Upper lobe of right lung (tissue), 1 donor: ENCODE data around the gene CUTA. TPM values are rescaled to one million over a fixed set of nuclear protein-coding genes. Genes with fewer than 3 reads are reported as not detected.
A peak's percentile ranks its signal among the peaks of the same experiment; 100 is the strongest.

ENCODE experiments used
- ATAC-seq: fragments of 200-7000 bp; cut with Tn5 transposase; one replicate; pipeline ENCODE4 v1.9.1; 2020; ENCODE audit warnings: mild to moderate bottlenecking, moderate library complexity
- DNase-seq: peaks from one replicate; pipeline ENCODE4 v3.0.0-alpha.2; 2020
- H3K27ac ChIP-seq: fragments of 200-600 bp; one replicate; pipeline ENCODE4 v1.8.0; 2022
- H3K27me3 ChIP-seq: fragments of 200-600 bp; one replicate; pipeline ENCODE4 v1.8.0; 2022; ENCODE audit warnings: mild to moderate bottlenecking
- H3K36me3 ChIP-seq: fragments of 200-600 bp; one replicate; pipeline ENCODE4 v1.8.0; 2022
- H3K4me1 ChIP-seq: fragments of 200-600 bp; one replicate; pipeline ENCODE4 v1.8.0; 2022
- H3K4me3 ChIP-seq: fragments of 200-600 bp; one replicate; pipeline ENCODE4 v1.8.0; 2022; ENCODE audit warnings: mild to moderate bottlenecking
- H3K9me3 ChIP-seq: fragments of 200-600 bp; one replicate; pipeline ENCODE4 v1.8.0; 2022
- intact Hi-C: fragments of 100-400 bp; cut with DNase I; formaldehyde crosslinking; loops from one replicate; pipeline ENCODE4 v1.11.0; 2022
- total RNA-seq: library from RNA; stranded (reverse); fragmentation: NEBNext Ultra II Directional; extraction: Animal tissue kit (Norgen Biotek cat#: 25700); gene quantifications from one replicate; pipeline ENCODE4 v1.2.1, GENCODE V29; 2021
- TF ChIP-seq, protein P1 (sequence below): fragments of 200-600 bp; IDR thresholded peaks from one replicate; pipeline ENCODE4 v1.8.0; 2022; ENCODE audit warnings: antibody characterized with exemption
- donor health status: DM: no; HTN: yes; CAD: no; lungs with severe emphysema.

The CUTA gene
- total RNA-seq, 1 donor from 2014 or later = 144 TPM

- no peaks in the 10 kb centered on the region for H3K36me3 ChIP-seq
- ATAC-seq = no peak
- TF ChIP-seq, protein P1, sequence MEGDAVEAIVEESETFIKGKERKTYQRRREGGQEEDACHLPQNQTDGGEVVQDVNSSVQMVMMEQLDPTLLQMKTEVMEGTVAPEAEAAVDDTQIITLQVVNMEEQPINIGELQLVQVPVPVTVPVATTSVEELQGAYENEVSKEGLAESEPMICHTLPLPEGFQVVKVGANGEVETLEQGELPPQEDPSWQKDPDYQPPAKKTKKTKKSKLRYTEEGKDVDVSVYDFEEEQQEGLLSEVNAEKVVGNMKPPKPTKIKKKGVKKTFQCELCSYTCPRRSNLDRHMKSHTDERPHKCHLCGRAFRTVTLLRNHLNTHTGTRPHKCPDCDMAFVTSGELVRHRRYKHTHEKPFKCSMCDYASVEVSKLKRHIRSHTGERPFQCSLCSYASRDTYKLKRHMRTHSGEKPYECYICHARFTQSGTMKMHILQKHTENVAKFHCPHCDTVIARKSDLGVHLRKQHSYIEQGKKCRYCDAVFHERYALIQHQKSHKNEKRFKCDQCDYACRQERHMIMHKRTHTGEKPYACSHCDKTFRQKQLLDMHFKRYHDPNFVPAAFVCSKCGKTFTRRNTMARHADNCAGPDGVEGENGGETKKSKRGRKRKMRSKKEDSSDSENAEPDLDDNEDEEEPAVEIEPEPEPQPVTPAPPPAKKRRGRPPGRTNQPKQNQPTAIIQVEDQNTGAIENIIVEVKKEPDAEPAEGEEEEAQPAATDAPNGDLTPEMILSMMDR = no peak
- no peak overlapping the region for H3K27ac ChIP-seq
- H3K9me3 ChIP-seq = no peaks in the 10 kb centered on the region
- intact Hi-C loops = no loop called here
- H3K4me1 ChIP-seq = peaks cover 15% of the 10 kb centered on the region
- no peak for DNase-seq
- H3K4me3 ChIP-seq = no peak overlapping the region
- no peaks in the 10 kb centered on the region for H3K27me3 ChIP-seq
These were observed 38.2 kb upstream of the CUTA start for GRCh38 chr6:33456156-33456555.

- H3K4me1 ChIP-seq = peaks cover 15% of the 10 kb centered on the region
- TF ChIP-seq, protein P1 = no peak
These were observed 37.1 kb upstream of the CUTA start for GRCh38 chr6:33455051-33455450.

GRCh38 chr6:33454009-33454946 lies 36.4 kb upstream of the CUTA start, which contains the start of gene ZBTB9:
Gene ZBTB9, plus strand, starts transcription at chr6:33454576. Its CDS starts 525 bp downstream, at chr6:33455101.
- peak; percentile 99 for ATAC-seq
- Histone ChIP-seq H3K27me3 (no peaks in the 10 kb centered on the region), H3K36me3 (no peaks in the 10 kb centered on the region), H3K4me3 (peak within 1 kb of the TSS; percentile 95), H3K9me3 (no peaks in the 10 kb centered on the region), H3K4me1 (peaks cover 15% of the 10 kb centered on the region), H3K27ac (peak within 1 kb of the TSS; percentile 86)
- peak; percentile 98 for DNase-seq
- intact Hi-C loops = no loop called here
- TF ChIP-seq, protein P1 = no peak

More at GRCh38 chr6:33455051-33455450, 37.1 kb upstream of the CUTA start:
- Histone ChIP-seq H3K36me3 (no peaks in the 10 kb centered on the region), H3K27me3 (no peaks in the 10 kb centered on the region), H3K27ac (peak overlapping the region; percentile 86), H3K9me3 (no peaks in the 10 kb centered on the region), H3K4me3 (peak overlapping the region; percentile 95)
- intact Hi-C loops = no loop called here
- ATAC-seq (no peak), DNase-seq (no peak)

DNA sequence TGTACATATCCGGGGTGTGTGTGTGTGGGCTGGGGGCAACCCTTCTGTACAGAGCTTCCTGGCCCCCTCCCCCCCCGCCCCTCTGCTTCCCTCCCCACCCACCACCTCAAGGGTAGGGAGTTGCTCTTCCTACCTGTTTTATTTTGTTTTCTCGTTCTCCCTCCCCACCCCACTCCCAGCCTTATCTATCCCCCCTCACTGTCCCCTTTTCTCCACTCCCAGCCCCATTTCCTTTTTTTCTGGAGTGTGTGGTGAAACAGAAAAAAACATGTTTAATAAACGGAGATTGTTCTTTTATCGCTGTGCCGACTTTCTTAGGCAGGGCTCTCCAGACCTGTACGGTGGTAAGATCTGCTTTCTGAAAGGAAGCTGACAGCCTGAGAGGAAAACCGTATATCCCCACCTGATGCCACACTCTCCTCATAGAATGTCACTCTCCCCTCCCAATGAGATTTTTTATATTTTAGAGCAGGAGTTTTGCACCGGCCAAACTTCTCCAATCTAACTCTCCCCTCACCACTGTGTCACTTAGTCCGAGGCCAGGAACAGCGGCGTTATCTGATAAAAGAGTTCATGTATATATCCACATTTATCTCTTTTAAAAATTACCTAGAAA lies 35.6 kb upstream of the CUTA start:
- no peaks in the 10 kb centered on the region for H3K27me3 ChIP-seq
- H3K9me3 ChIP-seq = no peaks in the 10 kb centered on the region
- DNase-seq = no peak
- no peak for ATAC-seq
- H3K27ac ChIP-seq = peak overlapping the region; percentile 86
- intact Hi-C loops = no loop called here
- TF ChIP-seq, protein P1 = no peak
- H3K4me1 ChIP-seq = peaks cover 15% of the 10 kb centered on the region
- no peaks in the 10 kb centered on the region for H3K36me3 ChIP-seq
- H3K4me3 ChIP-seq = peak overlapping the region; percentile 95

DNA sequence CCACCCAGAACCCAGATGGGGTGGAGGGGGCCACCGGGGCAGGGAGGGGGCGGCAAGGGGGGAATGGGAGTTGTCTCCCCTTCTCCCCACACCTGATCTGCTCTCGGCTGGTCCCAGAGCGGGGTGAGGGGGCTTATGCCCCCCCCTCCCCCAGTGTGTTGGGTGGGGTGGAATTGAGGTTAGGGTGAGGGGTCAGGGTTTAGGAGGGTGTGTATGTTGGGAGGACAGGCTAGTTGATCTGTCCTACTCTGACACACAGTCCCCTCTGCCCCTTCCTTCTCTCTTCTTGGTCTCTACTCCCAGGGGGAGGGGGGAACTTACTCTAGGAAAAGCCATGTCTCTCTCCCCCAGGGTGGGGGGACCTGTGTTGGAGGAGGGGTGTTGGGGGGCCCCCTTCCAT lies 34.6 kb upstream of the CUTA start:
- H3K4me3 ChIP-seq = no peak overlapping the region
- H3K27ac ChIP-seq = no peak overlapping the region
- no peaks in the 10 kb centered on the region for H3K27me3 ChIP-seq
- peaks cover 15% of the 10 kb centered on the region for H3K4me1 ChIP-seq
- TF ChIP-seq, protein P1 = no peak
- no peak for ATAC-seq
- no peaks in the 10 kb centered on the region for H3K9me3 ChIP-seq
- intact Hi-C loops = no loop called here
- no peak for DNase-seq
- peaks cover 3% of the 10 kb centered on the region for H3K36me3 ChIP-seq
